Brain pericyte (primary cell): ENCODE data around the gene GTF2A1.

Source experiments
- DNase-seq: peaks from one replicate; pipeline ENCODE4 v3.0.0-alpha.2; 2012; ENCODE audit warnings: low read depth, low spot score

GTF2A1 gene

DNA sequence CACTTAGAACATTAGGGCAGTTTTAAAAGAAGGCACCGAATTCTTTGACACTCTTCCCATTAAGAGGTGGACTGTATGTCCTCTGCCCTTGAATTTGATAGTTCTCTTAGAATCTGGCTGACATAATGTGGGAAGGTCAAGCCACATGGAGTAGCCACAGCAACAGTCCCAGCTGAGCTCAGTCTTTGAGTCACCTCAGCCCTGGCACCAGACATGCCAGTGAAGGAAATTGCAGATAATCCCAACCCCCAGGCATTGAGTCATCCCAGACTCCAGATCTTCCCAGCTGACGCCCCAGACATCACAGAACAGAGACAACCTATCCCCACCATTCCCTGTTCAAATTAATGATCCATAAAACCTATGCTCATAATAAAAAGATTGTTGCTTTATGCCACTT, 83.4 kb downstream of the GTF2A1 start:
- DNase-seq = no peak

DNA sequence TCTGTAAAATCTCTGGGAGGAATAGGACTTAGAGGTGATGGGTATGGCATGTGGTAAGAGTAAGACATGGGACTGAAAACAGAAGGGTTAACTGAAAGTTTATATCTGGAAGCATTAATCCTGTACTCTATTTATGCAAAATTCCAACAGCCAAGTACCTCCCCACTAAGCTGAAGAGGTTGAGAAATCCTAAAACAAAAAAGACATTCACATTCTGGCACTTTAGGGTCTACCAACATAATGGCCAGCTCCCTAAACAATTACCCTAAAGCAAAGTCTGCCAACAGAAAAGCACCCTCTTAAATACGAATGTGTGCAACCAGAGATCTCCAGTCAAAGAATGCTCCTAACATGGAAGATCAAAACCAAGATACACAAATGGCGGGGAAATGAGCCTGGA, 87.4 kb downstream of the GTF2A1 start:
- DNase-seq = no peak

DNA sequence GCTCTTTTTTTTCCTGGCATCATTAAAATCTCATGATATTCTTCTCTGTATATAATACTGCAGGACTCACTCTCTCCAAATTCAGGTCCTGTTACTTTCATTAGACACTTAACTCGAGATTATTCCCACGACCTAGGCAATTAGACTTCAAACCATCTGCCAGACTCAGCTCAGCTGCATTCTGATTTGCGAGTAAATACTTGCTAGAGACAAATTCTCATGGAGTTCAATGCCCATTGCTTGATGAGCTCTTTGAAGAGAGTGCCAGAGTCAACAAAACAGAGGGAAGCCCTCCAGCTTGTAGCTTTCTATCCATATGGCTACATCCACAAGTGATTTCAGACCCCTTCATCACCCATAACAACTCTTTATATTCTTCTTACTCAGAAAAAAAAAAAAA, 88.3 kb downstream of the GTF2A1 start:
- no peak for DNase-seq

DNA sequence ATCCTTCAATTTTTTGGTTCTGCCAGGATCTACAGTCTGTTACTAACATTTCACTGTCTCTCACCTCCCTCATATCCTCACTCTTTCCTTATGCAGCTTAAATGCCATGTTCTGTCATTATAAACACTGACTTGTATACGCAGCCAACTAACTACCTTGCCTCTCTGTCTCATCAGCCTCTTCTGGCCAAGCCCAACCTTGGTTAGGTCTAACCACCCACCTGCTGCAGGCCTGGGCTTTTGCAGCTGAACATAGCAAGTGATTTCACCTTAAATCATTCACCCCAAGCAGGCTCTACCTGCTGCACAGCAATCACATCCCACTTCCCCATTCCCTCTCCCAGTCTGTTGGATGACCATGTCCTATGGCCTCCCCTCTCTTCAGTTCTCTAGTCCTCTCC, 91.5 kb downstream of the GTF2A1 start:
- DNase-seq = no peak

DNA sequence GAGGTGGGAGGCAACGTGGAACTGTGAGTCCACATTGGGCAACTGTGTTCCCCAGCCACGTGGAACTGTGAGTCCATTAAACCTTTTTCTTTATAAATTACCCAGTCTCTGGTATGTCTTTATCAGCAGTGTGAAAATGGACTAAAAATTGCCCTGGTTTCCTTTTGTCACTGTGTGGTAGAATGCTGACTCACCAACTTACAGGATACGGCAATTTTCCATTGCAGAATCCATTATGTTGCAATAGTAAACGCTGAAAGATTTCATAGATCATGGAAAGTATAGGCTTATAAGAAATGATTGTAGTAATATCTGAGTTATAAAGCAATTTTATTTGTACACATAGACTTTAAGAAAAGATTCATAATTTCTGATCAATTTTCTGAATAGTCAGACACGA, 93.0 kb downstream of the GTF2A1 start:
- no peak for DNase-seq

DNA sequence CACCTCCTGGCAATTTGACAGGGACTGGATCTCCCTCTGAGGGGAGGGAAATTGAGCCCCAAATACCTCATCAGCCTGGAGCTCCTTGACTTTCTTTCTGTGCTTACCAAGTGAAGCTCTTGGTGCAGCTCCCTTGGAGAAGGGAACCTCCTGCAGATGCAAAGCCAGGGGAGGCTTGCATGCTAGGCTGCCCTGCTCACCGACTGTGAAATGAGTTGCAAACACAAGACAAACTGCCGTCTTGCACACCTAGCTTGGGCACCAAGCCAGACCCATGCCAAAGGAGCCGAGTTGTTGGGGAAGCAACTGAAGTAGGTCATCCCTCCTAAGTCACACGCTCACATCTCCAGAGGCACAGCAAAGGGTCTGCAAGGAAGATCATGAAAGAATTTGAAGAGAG, 95.2 kb downstream of the GTF2A1 start:
- DNase-seq = no peak
